ENCODE data around the gene IL17B. TPM values are rescaled to one million over a fixed set of nuclear protein-coding genes. Genes with fewer than 3 reads are reported as not detected.

Gene IL17B
- total RNA-seq, 3 donors from 2014 or later: 0.64 to 5.6 (median 5.4) TPM

DNA sequence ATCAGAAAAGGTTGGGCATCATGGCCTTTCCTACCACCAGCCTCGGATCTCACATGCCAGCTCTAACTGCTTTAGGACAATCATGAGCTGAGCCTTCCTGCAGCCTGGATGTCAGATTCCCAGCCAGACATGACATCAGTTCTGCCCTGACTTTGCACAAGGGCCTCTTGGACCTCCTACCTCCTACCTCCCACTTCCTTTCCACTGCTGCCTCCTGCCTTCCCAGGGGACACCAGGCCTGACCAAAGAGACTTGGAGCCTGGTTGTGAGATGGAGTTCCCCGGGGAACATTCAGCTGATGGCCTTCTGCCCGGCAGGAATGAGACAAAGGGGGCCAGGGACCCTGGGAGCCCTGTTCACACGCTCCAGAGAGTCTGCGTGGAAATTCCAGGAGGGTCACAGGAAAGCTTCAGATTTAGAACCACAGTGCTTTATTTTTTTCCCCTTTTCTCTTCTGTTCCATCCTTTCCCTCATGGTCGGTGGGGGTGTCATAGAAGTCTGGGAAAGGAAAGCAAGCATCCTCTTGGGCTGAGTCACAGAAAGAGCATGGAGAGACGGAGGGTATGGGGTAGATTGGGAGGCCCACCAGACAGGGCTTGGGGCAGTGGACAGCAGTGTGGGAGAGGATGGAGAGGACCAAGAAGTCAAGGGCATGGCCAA, 35.4 kb upstream of the IL17B start:
- TF ChIP-seq POLR2AphosphoS5 (IDR thresholded peaks at IDR 0.05) (peak in 2 of 3 donors; percentile 9 to 12), POLR2A (IDR thresholded peaks at IDR 0.05) (no peak)
- Histone ChIP-seq H3K9me3 (no peaks in the 10 kb centered on the region), H3K4me3 (peak overlapping the region in 2 of 3 donors; percentile 67 to 76), H3K27me3 (no peaks in the 10 kb centered on the region), H3K27ac (peak overlapping the region; percentile 69 to 92), H3K4me1 (peaks cover 0 to 12% of the 10 kb centered on the region in 2 donors), H3K36me3 (no peaks in the 10 kb centered on the region)
- no peak for DNase-seq (ENCODE audit: low spot score in 2 of 2)
- intact Hi-C loops (cut with DNase I; ENCODE audit: low total_unique reads): no loop called here

DNA sequence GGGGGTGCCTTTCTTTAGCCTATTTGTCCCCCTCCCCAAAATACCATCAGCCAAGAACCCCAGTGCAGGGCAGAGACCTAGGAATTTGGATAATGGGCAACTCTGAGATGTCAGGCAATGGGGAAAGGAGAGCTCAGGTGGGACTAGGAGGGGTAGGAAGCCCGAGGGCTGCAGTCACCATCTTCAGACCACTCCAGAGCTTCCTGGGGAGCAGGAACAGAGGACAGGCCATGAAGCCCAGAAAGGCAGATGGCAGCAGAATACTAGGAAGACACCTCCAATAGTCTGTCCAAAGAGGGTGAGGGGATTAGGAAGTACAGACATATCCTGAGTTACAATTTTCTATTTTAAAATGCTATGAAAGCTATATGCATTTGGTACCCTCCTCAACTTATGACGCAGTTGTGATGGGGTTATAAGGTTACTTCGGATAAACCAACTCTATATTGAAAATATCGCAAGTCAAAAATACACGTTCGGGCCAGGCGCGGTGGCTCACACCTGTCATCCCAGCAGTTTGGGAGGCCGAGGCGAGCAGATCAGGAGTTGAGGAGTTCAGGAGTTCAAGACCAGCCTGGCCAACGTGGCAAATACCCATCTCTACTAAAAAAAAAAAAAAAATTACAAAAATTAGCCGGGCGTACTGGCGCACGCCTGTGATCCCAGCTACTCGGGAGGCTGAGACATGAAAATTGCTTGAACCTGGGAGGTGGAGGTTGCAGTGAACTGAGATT, 34.6 kb upstream of the IL17B start:
- Histone ChIP-seq H3K27me3 (no peaks in the 10 kb centered on the region), H3K36me3 (no peaks in the 10 kb centered on the region), H3K4me1 (peaks cover 0 to 12% of the 10 kb centered on the region in 2 donors), H3K9me3 (no peaks in the 10 kb centered on the region), H3K4me3 (peak overlapping the region; percentile 42 to 76 (median 67)), H3K27ac (peak overlapping the region; percentile 91 to 92)
- TF ChIP-seq POLR2AphosphoS5 (IDR thresholded peaks at IDR 0.05): no peak
- no peak for TF ChIP-seq POLR2A (IDR thresholded peaks at IDR 0.05)
- TF ChIP-seq, protein P1, sequence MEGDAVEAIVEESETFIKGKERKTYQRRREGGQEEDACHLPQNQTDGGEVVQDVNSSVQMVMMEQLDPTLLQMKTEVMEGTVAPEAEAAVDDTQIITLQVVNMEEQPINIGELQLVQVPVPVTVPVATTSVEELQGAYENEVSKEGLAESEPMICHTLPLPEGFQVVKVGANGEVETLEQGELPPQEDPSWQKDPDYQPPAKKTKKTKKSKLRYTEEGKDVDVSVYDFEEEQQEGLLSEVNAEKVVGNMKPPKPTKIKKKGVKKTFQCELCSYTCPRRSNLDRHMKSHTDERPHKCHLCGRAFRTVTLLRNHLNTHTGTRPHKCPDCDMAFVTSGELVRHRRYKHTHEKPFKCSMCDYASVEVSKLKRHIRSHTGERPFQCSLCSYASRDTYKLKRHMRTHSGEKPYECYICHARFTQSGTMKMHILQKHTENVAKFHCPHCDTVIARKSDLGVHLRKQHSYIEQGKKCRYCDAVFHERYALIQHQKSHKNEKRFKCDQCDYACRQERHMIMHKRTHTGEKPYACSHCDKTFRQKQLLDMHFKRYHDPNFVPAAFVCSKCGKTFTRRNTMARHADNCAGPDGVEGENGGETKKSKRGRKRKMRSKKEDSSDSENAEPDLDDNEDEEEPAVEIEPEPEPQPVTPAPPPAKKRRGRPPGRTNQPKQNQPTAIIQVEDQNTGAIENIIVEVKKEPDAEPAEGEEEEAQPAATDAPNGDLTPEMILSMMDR (IDR thresholded peaks at IDR 0.05): no peak
- peak in 1 of 2 donors; percentile 34 for DNase-seq (ENCODE audit: low spot score in 2 of 2)
- intact Hi-C loops (cut with DNase I; ENCODE audit: low total_unique reads): no loop called here

DNA sequence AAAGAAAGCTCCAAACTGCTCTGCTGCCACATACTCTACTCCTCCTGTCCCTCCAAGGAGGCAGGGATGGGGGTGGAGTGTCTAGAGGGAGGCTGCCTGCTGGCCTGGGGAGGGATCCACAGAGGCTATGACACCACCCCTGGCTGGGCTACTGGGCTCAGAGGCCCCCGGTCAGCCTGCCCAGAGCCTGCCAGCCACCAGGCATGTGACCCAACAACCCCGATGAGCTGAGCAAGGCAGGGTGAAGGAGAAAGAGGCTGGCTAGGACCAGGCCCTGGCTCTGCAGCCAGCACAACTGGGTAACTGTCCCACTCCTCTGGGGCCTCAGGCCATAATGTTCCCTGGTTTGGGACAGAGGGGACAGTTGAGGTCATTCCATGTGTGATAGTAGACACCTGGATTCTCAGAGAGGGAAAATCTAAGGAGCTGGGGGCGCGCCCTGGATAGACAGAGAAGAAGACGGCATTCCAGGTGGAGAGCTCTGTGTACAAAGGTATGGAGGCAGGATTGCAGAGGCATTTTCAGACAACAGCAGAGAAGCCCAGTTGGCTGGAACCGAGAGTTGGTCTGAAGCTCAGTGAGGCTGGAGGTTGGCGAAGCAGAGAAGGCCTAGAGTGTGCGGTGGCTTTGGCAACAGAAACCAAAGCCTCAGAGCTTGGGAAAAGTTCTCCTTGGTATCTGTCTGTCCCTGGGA, 33.8 kb upstream of the IL17B start:
- peak overlapping the region; percentile 91 to 92 for H3K27ac ChIP-seq
- no peaks in the 10 kb centered on the region for H3K9me3 ChIP-seq
- H3K4me3 ChIP-seq: peak overlapping the region; percentile 42 to 76 (median 67)
- no peak for TF ChIP-seq POLR2AphosphoS5 (IDR thresholded peaks at IDR 0.05)
- TF ChIP-seq, protein P1 (IDR thresholded peaks at IDR 0.05): no peak
- TF ChIP-seq POLR2A (IDR thresholded peaks at IDR 0.05): no peak
- H3K36me3 ChIP-seq: no peaks in the 10 kb centered on the region
- H3K4me1 ChIP-seq: peaks cover 0 to 12% of the 10 kb centered on the region in 2 donors
- H3K27me3 ChIP-seq: no peaks in the 10 kb centered on the region
- DNase-seq (ENCODE audit: low spot score in 2 of 2): no peak
- intact Hi-C loops (cut with DNase I; ENCODE audit: low total_unique reads): no loop called here

DNA sequence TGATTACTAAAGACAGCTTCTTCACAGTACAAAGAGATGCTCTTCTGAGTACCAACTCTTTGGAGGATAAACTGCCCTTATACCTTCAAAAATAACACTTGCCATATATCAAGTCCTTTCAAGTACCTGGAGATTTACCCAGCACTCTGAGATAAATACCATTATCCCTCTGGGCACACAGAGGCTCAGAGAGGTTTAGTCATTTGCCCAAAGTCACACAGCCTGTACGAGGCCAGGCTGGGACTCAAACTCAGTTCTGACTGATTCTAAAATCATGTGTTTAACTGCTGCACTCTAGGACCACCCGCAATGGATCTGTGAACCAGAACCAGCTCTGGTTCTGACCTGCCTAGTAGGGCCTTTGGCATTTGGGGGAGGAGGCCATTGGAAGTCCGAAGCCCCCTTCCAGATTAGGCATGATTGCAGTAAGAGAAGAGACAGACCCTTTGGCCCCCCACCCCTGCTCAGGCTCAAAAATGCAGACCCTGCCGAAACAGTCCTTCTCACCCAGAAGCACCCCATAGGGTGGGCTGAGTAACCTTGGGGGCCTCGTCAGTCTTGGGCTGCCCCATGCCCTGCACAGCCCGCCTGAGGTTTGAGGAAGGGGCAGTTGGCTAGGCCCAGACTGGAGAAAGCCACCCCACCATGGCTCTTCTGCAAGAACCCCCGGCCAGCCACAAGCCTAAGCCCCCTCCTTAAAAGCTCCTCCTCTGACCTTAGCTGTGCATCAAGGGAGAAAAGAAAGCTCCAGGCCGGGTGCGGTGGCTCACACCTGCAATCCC, 32.8 kb upstream of the IL17B start:
- peak in 1 of 2 donors; percentile 19 for DNase-seq (ENCODE audit: low spot score in 2 of 2)
- Histone ChIP-seq H3K9me3 (no peaks in the 10 kb centered on the region), H3K4me3 (peak overlapping the region; percentile 42 to 76 (median 67)), H3K4me1 (peaks cover 0 to 5% of the 10 kb centered on the region in 2 donors), H3K36me3 (no peaks in the 10 kb centered on the region), H3K27me3 (no peaks in the 10 kb centered on the region), H3K27ac (peak overlapping the region; percentile 91 to 92)
- intact Hi-C loops (cut with DNase I; ENCODE audit: low total_unique reads): no loop called here
- TF ChIP-seq POLR2A (IDR thresholded peaks at IDR 0.05) (no peak), POLR2AphosphoS5 (IDR thresholded peaks at IDR 0.05) (no peak)
- TF ChIP-seq, protein P1 (IDR thresholded peaks at IDR 0.05): no peak

All from breast epithelium (tissue), 4 donors.